ENCODE measurements around the gene PLPPR4.

- TF ChIP-seq, protein P1, sequence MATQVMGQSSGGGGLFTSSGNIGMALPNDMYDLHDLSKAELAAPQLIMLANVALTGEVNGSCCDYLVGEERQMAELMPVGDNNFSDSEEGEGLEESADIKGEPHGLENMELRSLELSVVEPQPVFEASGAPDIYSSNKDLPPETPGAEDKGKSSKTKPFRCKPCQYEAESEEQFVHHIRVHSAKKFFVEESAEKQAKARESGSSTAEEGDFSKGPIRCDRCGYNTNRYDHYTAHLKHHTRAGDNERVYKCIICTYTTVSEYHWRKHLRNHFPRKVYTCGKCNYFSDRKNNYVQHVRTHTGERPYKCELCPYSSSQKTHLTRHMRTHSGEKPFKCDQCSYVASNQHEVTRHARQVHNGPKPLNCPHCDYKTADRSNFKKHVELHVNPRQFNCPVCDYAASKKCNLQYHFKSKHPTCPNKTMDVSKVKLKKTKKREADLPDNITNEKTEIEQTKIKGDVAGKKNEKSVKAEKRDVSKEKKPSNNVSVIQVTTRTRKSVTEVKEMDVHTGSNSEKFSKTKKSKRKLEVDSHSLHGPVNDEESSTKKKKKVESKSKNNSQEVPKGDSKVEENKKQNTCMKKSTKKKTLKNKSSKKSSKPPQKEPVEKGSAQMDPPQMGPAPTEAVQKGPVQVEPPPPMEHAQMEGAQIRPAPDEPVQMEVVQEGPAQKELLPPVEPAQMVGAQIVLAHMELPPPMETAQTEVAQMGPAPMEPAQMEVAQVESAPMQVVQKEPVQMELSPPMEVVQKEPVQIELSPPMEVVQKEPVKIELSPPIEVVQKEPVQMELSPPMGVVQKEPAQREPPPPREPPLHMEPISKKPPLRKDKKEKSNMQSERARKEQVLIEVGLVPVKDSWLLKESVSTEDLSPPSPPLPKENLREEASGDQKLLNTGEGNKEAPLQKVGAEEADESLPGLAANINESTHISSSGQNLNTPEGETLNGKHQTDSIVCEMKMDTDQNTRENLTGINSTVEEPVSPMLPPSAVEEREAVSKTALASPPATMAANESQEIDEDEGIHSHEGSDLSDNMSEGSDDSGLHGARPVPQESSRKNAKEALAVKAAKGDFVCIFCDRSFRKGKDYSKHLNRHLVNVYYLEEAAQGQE (IDR thresholded peaks at IDR 0.05; ENCODE audit: insufficient read depth in 1 of 2, low read depth in 2 of 2, low read length in 2 of 2): no peak
- TF ChIP-seq POLR2AphosphoS5 (IDR thresholded peaks at IDR 0.05; ENCODE audit: low read depth, low read length) (no peak), FOXP2 (optimal IDR thresholded peaks at IDR 0.05; ENCODE audit: borderline replicate concordance, extremely low read depth, extremely low read length, insufficient read depth) (no peak), TAF1 (IDR thresholded peaks at IDR 0.05; ENCODE audit: borderline replicate concordance, insufficient read depth, low read length) (no peak), SIN3A (IDR thresholded peaks at IDR 0.05; ENCODE audit: borderline replicate concordance, insufficient read depth, low read length) (no peak)
These were observed 27.5 kb upstream of the PLPPR4 start for GRCh38 chr1:99236756-99237155.
